ENCODE results near the gene RNF5.
"Not testable (repeated sequence)": the region's sequence is repeated elsewhere in the genome, so short reads cannot be mapped to it uniquely, and the experiment has no call there.

The RNF5 gene

GRCh38 chr6:32183483-32184083, 5.4 kb downstream of the RNF5 start:
- Histone ChIP-seq H2BK120ac (ENCODE audit: low read depth, low read length) (no peak overlapping the region), H4K8ac (ENCODE audit: low read length) (no peak overlapping the region), H3K4me1 (ENCODE audit: control insufficient read depth, insufficient read depth, low read depth, low read length) (peaks cover 25% of the 10 kb centered on the region), H3K14ac (ENCODE audit: low read length in 2 of 2) (no peak overlapping the region), H3K4me2 (ENCODE audit: low read length, poor library complexity, severe bottlenecking) (no peak overlapping the region), H3K36me3 (ENCODE audit: control insufficient read depth in 1 of 2, insufficient read depth in 2 of 2, low read depth in 1 of 2, low read length in 2 of 2) (peaks cover 67 to 68% of the 10 kb centered on the region in 2 experiments), H2AK5ac (ENCODE audit: low read length, severe bottlenecking) (no peak overlapping the region), H3K79me1 (replicated peaks; ENCODE audit: low read length, poor library complexity, severe bottlenecking) (peaks cover 36% of the 10 kb centered on the region), H2BK15ac (ENCODE audit: low read depth, poor library complexity, severe bottlenecking) (no peak overlapping the region), H3K23ac (ENCODE audit: low read length in 2 of 2) (no peak overlapping the region), H2BK12ac (ENCODE audit: low read length in 2 of 2) (no peak overlapping the region), H3K4me3 (ENCODE audit: insufficient read depth in 1 of 2, low read depth in 1 of 2, low read length in 2 of 2) (no peak overlapping the region), H3K9me3 (ENCODE audit: control insufficient read depth, low read length) (no peaks in the 10 kb centered on the region), H3K9ac (ENCODE audit: low read length) (peak overlapping the region; percentile 36), H4K91ac (ENCODE audit: low read length) (no peak overlapping the region), H3K27ac (ENCODE audit: low read length, poor library complexity, severe bottlenecking) (no peak overlapping the region), H3K4ac (ENCODE audit: low read depth in 1 of 2, low read length in 2 of 2) (no peak overlapping the region), H3K27me3 (ENCODE audit: control insufficient read depth in 1 of 2, insufficient read depth in 1 of 2, low read length in 2 of 2) (no peaks in the 10 kb centered on the region), H2BK5ac (ENCODE audit: low read depth, low read length, poor library complexity, severe bottlenecking) (no peak overlapping the region), H3K18ac (ENCODE audit: low read depth in 1 of 2, low read length in 2 of 2) (no peak overlapping the region), H2AFZ (ENCODE audit: low read depth, low read length) (no peak overlapping the region)
- DNase-seq, result no peak
- WGBS, result 95% methylated on average over 15 of the region's 15 CpGs

GRCh38 chr6:32184084-32184640, 6.0 kb downstream of the RNF5 start, which contains the start of gene AGER:
AGER (minus strand) TSS chr6:32184253; CDS start chr6:32184222, 31 bp downstream.
- DNase-seq, result no peak
- H3K4me2 ChIP-seq (ENCODE audit: low read length, poor library complexity, severe bottlenecking), result no peak within 1 kb of the TSS
- no peak within 1 kb of the TSS for H4K91ac ChIP-seq (ENCODE audit: low read length)
- no peak within 1 kb of the TSS for H3K14ac ChIP-seq (ENCODE audit: low read length in 2 of 2)
- no peak within 1 kb of the TSS for H2BK12ac ChIP-seq (ENCODE audit: low read length in 2 of 2)
- peaks cover 67 to 68% of the 10 kb centered on the region in 2 experiments for H3K36me3 ChIP-seq (ENCODE audit: control insufficient read depth in 1 of 2, insufficient read depth in 2 of 2, low read depth in 1 of 2, low read length in 2 of 2)
- H3K4me3 ChIP-seq (ENCODE audit: insufficient read depth in 1 of 2, low read depth in 1 of 2, low read length in 2 of 2), result no peak within 1 kb of the TSS
- no peaks in the 10 kb centered on the region for H3K9me3 ChIP-seq (ENCODE audit: control insufficient read depth, low read length)
- H2BK15ac ChIP-seq (ENCODE audit: low read depth, poor library complexity, severe bottlenecking), result no peak within 1 kb of the TSS
- H4K8ac ChIP-seq (ENCODE audit: low read length), result no peak within 1 kb of the TSS
- H2AFZ ChIP-seq (ENCODE audit: low read depth, low read length), result no peak within 1 kb of the TSS
- no peak within 1 kb of the TSS for H2BK120ac ChIP-seq (ENCODE audit: low read depth, low read length)
- H3K79me1 ChIP-seq (replicated peaks; ENCODE audit: low read length, poor library complexity, severe bottlenecking), result peaks cover 33% of the 10 kb centered on the region
- H3K9ac ChIP-seq (ENCODE audit: low read length), result peak within 1 kb of the TSS; percentile 61
- 96% methylated on average over 5 of the region's 6 CpGs for WGBS
- H2BK5ac ChIP-seq (ENCODE audit: low read depth, low read length, poor library complexity, severe bottlenecking), result no peak within 1 kb of the TSS
- H3K4me1 ChIP-seq (ENCODE audit: control insufficient read depth, insufficient read depth, low read depth, low read length), result peaks cover 25% of the 10 kb centered on the region
- no peak within 1 kb of the TSS for H3K4ac ChIP-seq (ENCODE audit: low read depth in 1 of 2, low read length in 2 of 2)
- no peaks in the 10 kb centered on the region for H3K27me3 ChIP-seq (ENCODE audit: control insufficient read depth in 1 of 2, insufficient read depth in 1 of 2, low read length in 2 of 2)
- H3K23ac ChIP-seq (ENCODE audit: low read length in 2 of 2), result no peak within 1 kb of the TSS
- H3K27ac ChIP-seq (ENCODE audit: low read length, poor library complexity, severe bottlenecking), result no peak within 1 kb of the TSS
- H3K18ac ChIP-seq (ENCODE audit: low read depth in 1 of 2, low read length in 2 of 2), result no peak within 1 kb of the TSS
- H2AK5ac ChIP-seq (ENCODE audit: low read length, severe bottlenecking), result no peak within 1 kb of the TSS

- Histone ChIP-seq H3K79me1 (replicated peaks; ENCODE audit: low read length, poor library complexity, severe bottlenecking) (peaks cover 27% of the 10 kb centered on the region), H3K36me3 (ENCODE audit: control insufficient read depth in 1 of 2, insufficient read depth in 2 of 2, low read depth in 1 of 2, low read length in 2 of 2) (peaks cover 59 to 60% of the 10 kb centered on the region in 2 experiments), H3K9ac (ENCODE audit: low read length) (peak overlapping the region; percentile 61), H3K4me1 (ENCODE audit: control insufficient read depth, insufficient read depth, low read depth, low read length) (peaks cover 22% of the 10 kb centered on the region)
- not testable (repeated sequence) for H3K9me3 ChIP-seq (ENCODE audit: control insufficient read depth, low read length); H3K4me2 ChIP-seq (ENCODE audit: low read length, poor library complexity, severe bottlenecking); H2BK120ac ChIP-seq (ENCODE audit: low read depth, low read length); H3K4me3 ChIP-seq (ENCODE audit: insufficient read depth in 1 of 2, low read depth in 1 of 2, low read length in 2 of 2); H2BK5ac ChIP-seq (ENCODE audit: low read depth, low read length, poor library complexity, severe bottlenecking); H3K27ac ChIP-seq (ENCODE audit: low read length, poor library complexity, severe bottlenecking); H4K91ac ChIP-seq (ENCODE audit: low read length); H2BK15ac ChIP-seq (ENCODE audit: low read depth, poor library complexity, severe bottlenecking); H2BK12ac ChIP-seq (ENCODE audit: low read length in 2 of 2); H3K18ac ChIP-seq (ENCODE audit: low read depth in 1 of 2, low read length in 2 of 2); H2AK5ac ChIP-seq (ENCODE audit: low read length, severe bottlenecking); H3K4ac ChIP-seq (ENCODE audit: low read depth in 1 of 2, low read length in 2 of 2); H4K8ac ChIP-seq (ENCODE audit: low read length); H3K14ac ChIP-seq (ENCODE audit: low read length in 2 of 2); H3K27me3 ChIP-seq (ENCODE audit: control insufficient read depth in 1 of 2, insufficient read depth in 1 of 2, low read length in 2 of 2); H3K23ac ChIP-seq (ENCODE audit: low read length in 2 of 2); H2AFZ ChIP-seq (ENCODE audit: low read depth, low read length)
- WGBS, result 25% methylated on average over 11 of the region's 11 CpGs
- peak; percentile 95 for DNase-seq
These were observed 7.5 kb downstream of the RNF5 start for GRCh38 chr6:32185681-32186131.

- not testable (repeated sequence) for H3K4me3 ChIP-seq (ENCODE audit: insufficient read depth in 1 of 2, low read depth in 1 of 2, low read length in 2 of 2); DNase-seq; H2AFZ ChIP-seq (ENCODE audit: low read depth, low read length); H4K91ac ChIP-seq (ENCODE audit: low read length); H3K27ac ChIP-seq (ENCODE audit: low read length, poor library complexity, severe bottlenecking); H2BK120ac ChIP-seq (ENCODE audit: low read depth, low read length); H3K4ac ChIP-seq (ENCODE audit: low read depth in 1 of 2, low read length in 2 of 2); H4K8ac ChIP-seq (ENCODE audit: low read length); H3K18ac ChIP-seq (ENCODE audit: low read depth in 1 of 2, low read length in 2 of 2); H3K9me3 ChIP-seq (ENCODE audit: control insufficient read depth, low read length); H2BK5ac ChIP-seq (ENCODE audit: low read depth, low read length, poor library complexity, severe bottlenecking); H3K23ac ChIP-seq (ENCODE audit: low read length in 2 of 2); H2BK15ac ChIP-seq (ENCODE audit: low read depth, poor library complexity, severe bottlenecking); H3K4me2 ChIP-seq (ENCODE audit: low read length, poor library complexity, severe bottlenecking); H3K14ac ChIP-seq (ENCODE audit: low read length in 2 of 2); H3K27me3 ChIP-seq (ENCODE audit: control insufficient read depth in 1 of 2, insufficient read depth in 1 of 2, low read length in 2 of 2)
- Histone ChIP-seq H3K79me1 (replicated peaks; ENCODE audit: low read length, poor library complexity, severe bottlenecking) (peaks cover 24% of the 10 kb centered on the region), H3K36me3 (ENCODE audit: control insufficient read depth in 1 of 2, insufficient read depth in 2 of 2, low read depth in 1 of 2, low read length in 2 of 2) (peaks cover 53 to 54% of the 10 kb centered on the region in 2 experiments), H2BK12ac (ENCODE audit: low read length in 2 of 2) (peak overlapping the region in 1 of 2 experiments; percentile 24), H3K4me1 (ENCODE audit: control insufficient read depth, insufficient read depth, low read depth, low read length) (peaks cover 28% of the 10 kb centered on the region), H2AK5ac (ENCODE audit: low read length, severe bottlenecking) (peak overlapping the region; percentile 42), H3K9ac (ENCODE audit: low read length) (peak overlapping the region; percentile 39)
- 92% methylated on average over 10 of the region's 10 CpGs for WGBS
These were observed 8.1 kb downstream of the RNF5 start for GRCh38 chr6:32186151-32186840.
